Right renal pelvis (tissue), 4 donors: ENCODE measurements around the gene CYTH3. TPM values are rescaled to one million over a fixed set of nuclear protein-coding genes. Genes with fewer than 3 reads are reported as not detected.
"Not testable (repeated sequence)": the region's sequence is repeated elsewhere in the genome, so short reads cannot be mapped to it uniquely, and the experiment has no call there.

Experiments used
- DNase-seq, 4 donors: peaks; one replicate each; pipeline ENCODE4 v3.0.0-alpha.2; 2013; ENCODE audit warnings: low read depth in 4 of 4, low spot score in 3 of 4, missing footprints in 1 of 4
- polyA plus RNA-seq, 4 donors: library from polyadenylated mRNA; unstranded; fragments of 120-200 nt; gene quantifications; one replicate each; pipeline ENCODE4 v1.2.1, GENCODE V29; 2013; ENCODE audit not compliant: insufficient read length in 4 of 4

Gene CYTH3
- polyA plus RNA-seq, 4 donors, result 36.5 to 42.5 (median 38.1) TPM

- DNase-seq, result no peak
These were observed 37.2 kb downstream of the CYTH3 start for GRCh38 chr7:6235029-6235871.

- DNase-seq, result no peak
These were observed 38.0 kb downstream of the CYTH3 start for GRCh38 chr7:6234384-6234783.

- DNase-seq, result no peak
These were observed 39.9 kb downstream of the CYTH3 start for GRCh38 chr7:6232534-6232933.

GRCh38 chr7:6232116-6232515, 40.3 kb downstream of the CYTH3 start:
- no peak for DNase-seq

GRCh38 chr7:6231184-6231583, 41.2 kb downstream of the CYTH3 start:
- DNase-seq, result no peak

GRCh38 chr7:6229284-6229683, 43.1 kb downstream of the CYTH3 start:
- not testable (repeated sequence) for DNase-seq

- peak; percentile 51 to 75 (median 70) for DNase-seq
These were observed 43.8 kb downstream of the CYTH3 start for GRCh38 chr7:6228361-6229229.

- DNase-seq, result no peak
These were observed 45.1 kb downstream of the CYTH3 start for GRCh38 chr7:6227294-6227846.

- DNase-seq, result peak in 2 of 4 donors; percentile 38 to 47
These were observed 46.1 kb downstream of the CYTH3 start for GRCh38 chr7:6226194-6226799.

GRCh38 chr7:6223411-6223810, 49.0 kb downstream of the CYTH3 start:
- DNase-seq, result not testable (repeated sequence)

- DNase-seq, result not testable (repeated sequence)
These were observed 49.4 kb downstream of the CYTH3 start for GRCh38 chr7:6223010-6223409.

- no peak for DNase-seq
These were observed 50.8 kb downstream of the CYTH3 start for GRCh38 chr7:6221340-6222319.

GRCh38 chr7:6218329-6218728, 54.1 kb downstream of the CYTH3 start:
- DNase-seq, result no peak

- no peak for DNase-seq
These were observed 60.4 kb downstream of the CYTH3 start for GRCh38 chr7:6212008-6212407.

GRCh38 chr7:6210621-6211372, 61.6 kb downstream of the CYTH3 start:
- no peak for DNase-seq

GRCh38 chr7:6209340-6209739, 63.1 kb downstream of the CYTH3 start:
- DNase-seq, result no peak

- no peak for DNase-seq
These were observed 63.7 kb downstream of the CYTH3 start for GRCh38 chr7:6208573-6209328.

- DNase-seq, result no peak
These were observed 66.3 kb downstream of the CYTH3 start for GRCh38 chr7:6205971-6206660.
